Adrenal gland (tissue), 12 donors: ENCODE data around the gene ACTR3. TPM values are rescaled to one million over a fixed set of nuclear protein-coding genes. Genes with fewer than 3 reads are reported as not detected.

Experiments used
- DNase-seq, 7 donors: peaks; one replicate each; pipeline ENCODE4 v3.0.0-alpha.2; 2019 to 2020
- H3K27ac ChIP-seq, 5 donors: fragments of 200-600 bp; sonication (generic) in 4 of 5; 1 replicate in 3 of 5; 2 replicates in 2 of 5; pipeline versions ENCODE4 v1.5.1 to v1.8.0; 2016 to 2020; ENCODE audit warnings: mild to moderate bottlenecking in 1 of 5
- H3K27me3 ChIP-seq: fragments of 200-600 bp; 2 replicates; pipeline ENCODE4 v1.8.0; 2021
- H3K36me3 ChIP-seq, 2 donors: fragments of 200-600 bp; replicated peaks in 1 of 2; 1 replicate in 1 of 2; 2 replicates in 1 of 2; pipeline versions ENCODE4 v1.5.1 to v1.8.0; 2018 to 2022
- H3K4me1 ChIP-seq, 2 donors: fragments of 200-600 bp; replicated peaks in 1 of 2; 1 replicate in 1 of 2; 2 replicates in 1 of 2; pipeline versions ENCODE4 v1.5.1 to v1.8.0; 2018 to 2021
- H3K4me3 ChIP-seq, 4 donors: fragments of 200-600 bp; sonication (generic) in 3 of 4; one replicate each; pipeline ENCODE4 v1.5.1; 2016 to 2018
- H3K9me3 ChIP-seq, 3 donors: fragments of 200-600 bp; sonication (generic) in 1 of 3; replicated peaks in 1 of 3; 1 replicate in 2 of 3; 2 replicates in 1 of 3; pipeline versions ENCODE4 v1.5.1 to v1.8.0; 2016 to 2021
- POLR2A ChIP-seq, 2 donors: fragments of 450-650 bp; IDR thresholded peaks; one replicate each; pipeline ENCODE4 v1.6.1; 2017; ENCODE audit warnings: antibody characterized with exemption in 2 of 2, mild to moderate bottlenecking in 2 of 2, moderate library complexity in 1 of 2
- WGBS, 4 donors: extraction: QIAGEN DNeasy Blood & Tissue Kit in 2 of 4; methylation state at CpG; one replicate each; pipeline versions ENCODE4 v1.1.5 to v1.1.7; 2013 to 2017; 5-methylcytosine and 5-hydroxymethylcytosine counted together
- intact Hi-C, 2 donors: fragments of 100-400 bp; cut with DNase I; formaldehyde crosslinking; loops; one replicate each; pipeline versions ENCODE4 v1.14.1 to v1.15.0; 2022 to 2023
- polyA plus RNA-seq, 3 donors: library from polyadenylated mRNA; stranded (reverse); fragments of 200-250 nt in 2 of 3; fragments of 350-450 nt in 1 of 3; fragmentation: Illumina TruSeq in 1 of 3; extraction: RNeasy Lipid Tissue Mini Kit (QIAGEN cat#74804) in 1 of 3; gene quantifications; one replicate each; pipeline ENCODE4 v1.2.3, GENCODE V29; 2013 to 2014
- total RNA-seq, 9 donors: library from RNA; depleted of rRNA in 4 of 9; stranded (reverse); fragments of >200 nt in 4 of 9; fragments of 120-200 nt in 1 of 9; fragmentation: NEBNext Ultra II Directional in 1 of 9; extraction: Animal tissue kit (Norgen Biotek cat#: 25700) in 1 of 9; gene quantifications; one replicate each; pipeline versions ENCODE4 v1.1.0 to v1.2.4, GENCODE V29; 2013 to 2023
- TF ChIP-seq, protein P1 (sequence below), 6 experiments: fragments of 450-650 bp in 4 of 6; fragments of 200-600 bp in 2 of 6; sonication (generic) in 1 of 6; IDR thresholded peaks; 1 replicate in 5 of 6; 2 replicates in 1 of 6; pipeline versions ENCODE4 v1.5.1 to v1.8.0; 2016 to 2021; ENCODE audit warnings: antibody characterized with exemption in 6 of 6, mild to moderate bottlenecking in 2 of 6, moderate library complexity in 1 of 6
- donor health status: healthy with polysubstance abuse.
- donor health status: Bipolar disorder and iron deficiency.
- donor health status: DM: yes; HTN: yes; CAD: no.
- donor health status: DM: no; HTN: no; CAD: no.
- donor health status: DM: no; HTN: no; CAD: no.
- donor health status: DM: yes; HTN: yes; CAD: no.

The ACTR3 gene
- total and polyA plus RNA-seq, 12 donors, result 28.1 to 530 (median 219) TPM

DNA sequence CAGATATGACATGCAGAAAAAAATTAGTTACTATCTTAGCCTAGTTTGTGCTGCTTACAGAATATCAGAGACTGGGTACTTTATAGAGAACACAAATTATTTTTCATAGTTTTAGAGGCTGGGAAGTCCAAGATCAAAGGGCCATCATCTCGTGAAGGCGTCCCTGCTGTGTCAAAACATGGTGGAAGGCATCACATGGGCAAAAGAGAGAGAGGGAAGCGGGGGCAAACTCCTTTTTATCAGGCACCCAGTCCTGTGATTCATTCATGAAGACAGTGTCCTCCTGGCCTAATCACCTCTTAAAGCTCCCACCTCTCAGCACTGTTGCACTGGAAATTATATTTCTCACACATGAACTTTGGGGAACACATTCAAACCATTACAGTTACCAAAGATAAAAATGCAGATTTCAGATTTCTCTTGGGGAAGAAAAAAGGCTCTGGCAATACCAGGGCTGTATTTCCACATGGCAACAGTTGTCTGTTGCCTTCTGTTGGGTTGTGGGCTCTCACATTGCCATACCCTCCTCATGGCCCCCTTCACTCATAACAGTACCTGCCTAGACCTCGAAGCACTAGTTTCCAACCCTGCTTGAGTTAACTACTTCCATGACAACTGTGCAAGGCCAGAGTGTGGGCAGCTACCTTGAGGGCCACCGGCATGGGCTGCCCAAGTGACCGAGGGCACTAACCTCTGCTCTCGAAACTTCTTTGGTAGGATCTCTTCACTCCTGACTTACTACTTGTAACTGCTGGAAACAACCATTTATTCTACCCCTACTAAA lies 2.7 kb upstream of the ACTR3 start:
- DNase-seq, result no peak
- Histone ChIP-seq H3K27me3 (no peaks in the 10 kb centered on the region), H3K9me3 (no peaks in the 10 kb centered on the region), H3K4me3 (no peak overlapping the region), H3K27ac (peak overlapping the region in 3 of 5 donors; percentile 27 to 65 (median 62)), H3K4me1 (peaks cover 13 to 45% of the 10 kb centered on the region in 2 donors), H3K36me3 (no peaks in the 10 kb centered on the region)
- 76 to 81% (median 80%) methylated on average over 6 to 7 of the region's 7 CpGs for WGBS, 4 donors
- TF ChIP-seq POLR2A (IDR thresholded peaks at IDR 0.05), result no peak
- TF ChIP-seq, protein P1, sequence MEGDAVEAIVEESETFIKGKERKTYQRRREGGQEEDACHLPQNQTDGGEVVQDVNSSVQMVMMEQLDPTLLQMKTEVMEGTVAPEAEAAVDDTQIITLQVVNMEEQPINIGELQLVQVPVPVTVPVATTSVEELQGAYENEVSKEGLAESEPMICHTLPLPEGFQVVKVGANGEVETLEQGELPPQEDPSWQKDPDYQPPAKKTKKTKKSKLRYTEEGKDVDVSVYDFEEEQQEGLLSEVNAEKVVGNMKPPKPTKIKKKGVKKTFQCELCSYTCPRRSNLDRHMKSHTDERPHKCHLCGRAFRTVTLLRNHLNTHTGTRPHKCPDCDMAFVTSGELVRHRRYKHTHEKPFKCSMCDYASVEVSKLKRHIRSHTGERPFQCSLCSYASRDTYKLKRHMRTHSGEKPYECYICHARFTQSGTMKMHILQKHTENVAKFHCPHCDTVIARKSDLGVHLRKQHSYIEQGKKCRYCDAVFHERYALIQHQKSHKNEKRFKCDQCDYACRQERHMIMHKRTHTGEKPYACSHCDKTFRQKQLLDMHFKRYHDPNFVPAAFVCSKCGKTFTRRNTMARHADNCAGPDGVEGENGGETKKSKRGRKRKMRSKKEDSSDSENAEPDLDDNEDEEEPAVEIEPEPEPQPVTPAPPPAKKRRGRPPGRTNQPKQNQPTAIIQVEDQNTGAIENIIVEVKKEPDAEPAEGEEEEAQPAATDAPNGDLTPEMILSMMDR (IDR thresholded peaks at IDR 0.05), result no peak
- intact Hi-C loops, result no loop called here

DNA sequence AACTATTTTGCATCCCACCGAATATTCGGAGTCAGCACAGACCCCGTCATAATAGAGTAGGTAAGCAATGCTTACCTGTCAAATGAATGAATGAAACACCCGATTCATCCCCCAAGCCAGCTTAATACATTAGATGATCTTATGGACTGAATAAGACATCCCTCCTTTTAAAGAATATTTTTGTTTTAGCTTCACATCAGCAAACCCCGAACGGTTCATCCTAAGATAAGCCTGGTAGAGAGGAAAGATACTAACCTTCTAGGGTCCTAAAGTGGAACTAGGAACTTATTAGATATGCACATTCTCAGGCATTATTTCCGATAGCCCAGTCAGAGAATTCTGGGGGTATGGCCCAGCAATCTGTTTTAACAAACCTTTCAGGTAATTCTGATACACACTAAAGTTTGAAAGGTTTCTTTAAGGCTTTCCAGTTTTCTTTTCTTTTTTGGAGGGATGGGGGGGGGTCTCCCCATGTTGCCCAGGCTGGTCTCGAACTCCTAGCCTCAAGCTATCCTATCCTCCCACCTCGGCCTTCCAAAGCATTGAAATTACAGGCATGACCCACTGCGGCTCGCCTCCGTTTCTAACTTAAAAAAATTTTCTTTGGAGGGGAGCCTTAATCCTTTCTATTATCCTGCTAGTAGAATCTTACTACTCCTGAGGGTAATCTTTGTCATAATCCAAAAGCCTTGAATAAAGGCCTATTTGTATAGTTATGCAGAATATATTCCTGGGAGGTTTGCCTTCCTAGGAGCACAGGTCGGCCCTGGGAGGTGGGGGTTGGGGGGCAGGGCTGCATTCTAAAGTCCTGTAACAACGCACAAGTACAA lies 1.0 kb upstream of the ACTR3 start:
- WGBS, 4 donors, result 35 to 37% (median 36%) methylated on average over 14 of the region's 14 CpGs

DNA sequence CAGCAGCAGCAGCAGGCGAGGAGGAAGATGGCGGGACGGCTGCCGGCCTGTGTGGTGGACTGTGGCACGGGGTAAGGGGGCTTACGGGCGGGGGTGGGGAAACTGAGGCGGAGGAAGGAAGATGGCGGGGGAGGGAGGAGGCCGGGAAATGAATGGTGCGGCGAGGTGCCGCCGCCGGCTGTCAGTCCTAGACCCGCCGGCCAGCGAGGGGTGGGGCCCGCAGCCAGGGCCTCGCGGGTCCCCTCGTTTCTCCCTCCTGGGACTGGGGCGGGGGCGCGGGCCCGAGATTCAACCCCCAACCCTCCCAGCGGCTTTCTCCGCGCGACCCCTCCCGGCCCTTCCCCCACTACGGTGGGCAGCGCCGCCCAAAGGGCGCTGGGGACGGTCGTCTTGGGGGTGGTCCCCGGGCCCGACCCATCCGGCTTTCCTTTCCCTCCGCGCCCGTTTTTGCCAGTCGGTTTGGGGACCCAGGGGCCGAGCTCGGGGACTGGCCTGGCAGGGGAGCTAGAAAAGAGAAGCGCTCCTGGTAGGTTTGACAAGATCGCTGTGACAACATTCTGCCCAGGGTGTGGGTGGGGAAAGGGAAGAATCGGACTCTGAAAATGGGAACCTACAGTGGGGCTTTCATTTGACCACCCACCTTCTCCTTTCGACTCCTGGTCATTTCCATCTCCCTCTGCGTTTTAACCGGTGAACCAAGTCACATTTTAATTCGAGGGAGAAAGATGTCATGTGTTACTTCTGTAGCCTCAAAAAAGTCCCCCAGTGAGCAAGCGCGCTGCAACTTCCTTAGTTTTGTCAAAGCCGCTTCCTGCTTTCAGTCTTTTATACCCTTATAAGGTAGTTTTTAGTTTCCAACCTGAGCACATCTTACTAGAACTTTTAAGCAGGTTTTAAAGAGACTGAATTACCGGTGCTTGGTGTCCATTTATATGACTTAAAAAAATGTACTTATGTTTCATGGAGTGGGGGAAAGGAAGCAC lies 655 bp downstream of the ACTR3 start:
- Histone ChIP-seq H3K9me3 (no peaks in the 10 kb centered on the region), H3K27me3 (no peaks in the 10 kb centered on the region), H3K36me3 (no peaks in the 10 kb centered on the region), H3K4me1 (peaks cover 38 to 78% of the 10 kb centered on the region in 2 donors), H3K4me3 (peak overlapping the region; percentile 80 to 97 (median 94)), H3K27ac (peak overlapping the region; percentile 80 to 99 (median 97))
- 0 to 1% (median 0%) methylated on average over 29 to 57 of the region's 57 CpGs for WGBS, 4 donors
- DNase-seq, result peak; percentile 56 to 86 (median 65)
- TF ChIP-seq, protein P1 (IDR thresholded peaks at IDR 0.05), result no peak
- peak in 1 of 2 donors; percentile 68 for TF ChIP-seq POLR2A (IDR thresholded peaks at IDR 0.05)
- intact Hi-C loops, result loop anchor here in 1 of 2 donors (10.0 kb wide), 1 partner anchor 136 kb away; the partner anchor contains the start of gene SLC35F5

More for the DNA sequence above, 1.0 kb upstream of the ACTR3 start:
- Histone ChIP-seq H3K27ac (peak overlapping the region; percentile 80 to 97 (median 86)), H3K4me3 (peak overlapping the region in 3 of 4 donors; percentile 43 to 65 (median 46)), H3K4me1 (peaks cover 22 to 62% of the 10 kb centered on the region in 2 donors), H3K27me3 (no peaks in the 10 kb centered on the region), H3K36me3 (no peaks in the 10 kb centered on the region), H3K9me3 (no peaks in the 10 kb centered on the region)
- TF ChIP-seq, protein P1 (IDR thresholded peaks at IDR 0.05), result no peak
- no peak for TF ChIP-seq POLR2A (IDR thresholded peaks at IDR 0.05)
- intact Hi-C loops, result no loop called here
- DNase-seq, result no peak
